ENCODE results near the gene EMILIN3. TPM values are rescaled to one million over a fixed set of nuclear protein-coding genes. Genes with fewer than 3 reads are reported as not detected.

The EMILIN3 gene
- total RNA-seq, 2 donors from 2014 or later: 0.47 TPM; not detected in 1

DNA sequence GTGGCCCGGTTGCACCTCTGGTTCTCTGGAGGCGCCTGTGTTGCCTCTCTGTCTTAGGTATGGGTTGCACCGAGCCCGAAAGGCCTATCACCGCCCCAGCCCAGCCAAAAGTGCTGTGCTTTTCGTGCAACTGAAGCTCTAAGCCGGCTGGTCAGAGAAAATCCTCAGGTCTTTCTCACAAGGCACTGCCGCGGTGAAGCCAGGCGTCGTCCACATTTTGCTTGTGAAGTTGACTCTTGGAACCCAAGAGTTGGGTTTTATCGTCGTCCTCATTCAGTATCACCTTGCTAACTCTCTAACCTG is 726 bp upstream of the EMILIN3 start:
- intact Hi-C loops (cut with DNase I, micrococcal nuclease): no loop called here
- ATAC-seq (no peak), DNase-seq (no peak)

- intact Hi-C loops (cut with DNase I, micrococcal nuclease): no loop called here
- ATAC-seq: no peak
- DNase-seq: no peak
Observed at GRCh38 chr20:41365777-41366545, 657 bp downstream of the EMILIN3 start.

DNA sequence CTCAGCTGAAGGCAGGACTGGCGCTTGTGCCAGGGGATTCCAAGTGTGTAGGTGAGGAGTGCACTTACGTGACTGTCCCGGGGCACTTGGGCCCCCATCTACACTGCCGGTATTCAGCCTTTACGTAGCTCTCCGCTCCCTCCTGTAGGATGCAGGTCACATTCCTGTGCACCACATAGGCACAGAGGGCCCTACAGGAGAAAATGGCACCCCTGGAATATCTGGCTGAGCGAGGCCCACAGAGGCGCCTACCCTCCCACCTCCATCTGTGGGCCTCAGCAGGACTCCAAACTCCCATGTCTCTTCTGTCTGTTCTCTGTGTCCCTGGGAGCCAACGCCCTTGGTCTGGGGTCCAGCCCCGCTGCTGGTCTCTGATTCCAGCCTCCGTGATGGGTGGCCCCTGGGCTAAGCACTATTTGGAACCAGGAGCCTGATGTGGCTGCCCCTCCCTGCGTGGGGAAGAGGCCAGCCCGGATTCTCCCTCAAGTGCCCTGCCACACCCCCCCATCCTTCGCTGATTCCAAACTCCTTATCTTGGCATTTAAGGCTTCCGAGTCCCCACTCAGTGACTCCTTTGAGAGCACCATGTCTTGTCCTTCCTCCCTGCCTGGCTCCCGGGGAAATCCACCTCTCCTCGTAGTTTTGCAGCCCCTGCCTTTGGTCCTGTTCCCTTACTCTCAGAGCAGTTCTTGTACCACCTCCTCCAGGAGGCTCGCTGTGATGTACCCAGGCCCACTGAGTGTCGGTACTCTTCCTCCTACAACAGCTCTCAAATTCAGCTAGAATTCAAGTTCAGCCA is 1.5 kb downstream of the EMILIN3 start:
- intact Hi-C loops (cut with DNase I, micrococcal nuclease): no loop called here

GRCh38 chr20:41364236-41364855 is 2.3 kb downstream of the EMILIN3 start:
- ATAC-seq (no peak), DNase-seq (no peak)
- intact Hi-C loops (cut with DNase I, micrococcal nuclease): no loop called here

More for the DNA sequence above, 1.5 kb downstream of the EMILIN3 start:
- DNase-seq: no peak
- ATAC-seq: no peak

DNA sequence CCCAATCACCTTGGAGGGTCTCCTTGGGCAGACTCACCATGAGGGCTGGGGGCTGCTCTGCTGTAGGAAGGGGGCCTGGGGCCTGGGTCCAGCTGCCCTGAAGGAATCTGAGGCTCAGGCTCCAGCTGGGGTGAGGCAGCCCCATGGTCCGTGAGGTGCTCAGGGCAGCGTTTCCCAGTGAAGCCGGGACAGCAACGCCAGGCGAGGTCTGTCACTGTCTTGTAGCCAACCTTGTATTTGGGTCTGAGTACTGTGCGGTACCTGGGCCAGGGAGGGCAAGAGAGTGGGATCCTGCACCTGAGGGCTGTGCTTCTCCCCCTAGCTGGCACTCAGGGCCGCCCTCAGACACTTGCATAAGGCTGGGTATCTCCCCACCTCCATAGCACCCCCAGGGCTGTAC is 3.0 kb downstream of the EMILIN3 start:
- ATAC-seq (no peak), DNase-seq (no peak)
- intact Hi-C loops (cut with DNase I, micrococcal nuclease): no loop called here

- intact Hi-C loops (cut with DNase I, micrococcal nuclease): no loop called here
- ATAC-seq (no peak), DNase-seq (no peak)
Observed at GRCh38 chr20:41362748-41363140, 3.9 kb downstream of the EMILIN3 start.

- DNase-seq (no peak), ATAC-seq (peak; percentile 15)
- intact Hi-C loops (cut with DNase I, micrococcal nuclease): no loop called here
Observed at GRCh38 chr20:41361757-41362747, 4.6 kb downstream of the EMILIN3 start.

- DNase-seq: no peak
- intact Hi-C loops (cut with DNase I, micrococcal nuclease): no loop called here
- ATAC-seq: peak; percentile 17
Observed at GRCh38 chr20:41360831-41361756, 5.5 kb downstream of the EMILIN3 start.

GRCh38 chr20:41359541-41360011 is 7.0 kb downstream of the EMILIN3 start:
- DNase-seq (no peak), ATAC-seq (no peak)
- intact Hi-C loops (cut with DNase I, micrococcal nuclease): no loop called here

GRCh38 chr20:41358717-41359116 is 7.9 kb downstream of the EMILIN3 start:
- peak; percentile 40 for ATAC-seq
- intact Hi-C loops (cut with DNase I, micrococcal nuclease): no loop called here
- no peak for DNase-seq

DNA sequence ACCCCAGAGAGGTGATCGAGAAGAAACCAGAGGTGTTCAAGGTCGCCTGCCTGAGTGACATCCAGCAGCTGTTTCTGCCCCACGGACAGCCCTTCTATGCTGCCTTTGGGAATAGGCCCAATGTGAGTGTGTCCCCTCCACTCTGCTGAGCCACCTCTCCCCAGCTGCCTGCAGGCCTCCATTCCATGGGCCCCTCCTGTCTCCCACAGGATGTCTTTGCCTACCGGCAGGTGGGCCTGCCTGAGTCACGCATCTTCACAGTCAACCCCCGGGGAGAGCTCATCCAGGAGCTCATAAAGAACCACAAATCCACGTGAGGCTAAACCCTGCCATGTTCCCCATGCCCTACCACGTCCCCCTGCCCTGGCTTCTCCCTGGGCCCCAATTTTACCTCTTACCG is 8.4 kb downstream of the EMILIN3 start:
- DNase-seq (no peak), ATAC-seq (no peak)
- intact Hi-C loops (cut with DNase I, micrococcal nuclease): no loop called here

GRCh38 chr20:41357424-41358163 is 9.0 kb downstream of the EMILIN3 start:
- intact Hi-C loops (cut with DNase I, micrococcal nuclease): no loop called here
- DNase-seq (no peak), ATAC-seq (no peak)

DNA sequence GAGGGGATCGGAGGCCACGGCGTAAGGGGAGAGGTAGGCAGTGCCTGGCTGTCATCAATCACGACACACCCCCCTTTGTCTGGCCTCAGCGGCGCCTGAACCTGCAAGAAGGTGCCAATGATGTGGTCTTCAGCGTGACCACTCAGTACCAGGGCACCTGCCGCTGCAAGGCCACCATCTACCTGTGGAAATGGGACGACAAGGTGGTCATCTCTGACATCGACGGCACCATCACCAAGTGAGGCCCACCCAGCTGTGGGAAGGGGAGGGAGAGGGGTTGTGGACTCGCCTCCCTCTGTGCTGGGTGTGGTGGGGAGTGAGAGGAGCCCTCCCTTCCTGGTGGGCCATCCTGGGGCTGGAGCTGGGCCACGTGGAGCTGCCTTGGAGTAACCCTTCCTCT is 9.7 kb downstream of the EMILIN3 start:
- DNase-seq (no peak), ATAC-seq (no peak)
- intact Hi-C loops (cut with DNase I, micrococcal nuclease): no loop called here

- ATAC-seq (no peak), DNase-seq (no peak)
- intact Hi-C loops (cut with DNase I, micrococcal nuclease): no loop called here
Observed at GRCh38 chr20:41355598-41356203, 10.9 kb downstream of the EMILIN3 start.

- intact Hi-C loops (cut with DNase I, micrococcal nuclease): no loop called here
Observed at GRCh38 chr20:41355192-41355591, 11.4 kb downstream of the EMILIN3 start.

GRCh38 chr20:41353530-41353929 is 13.1 kb downstream of the EMILIN3 start:
- no peak for ATAC-seq
- no peak for DNase-seq

More at GRCh38 chr20:41355192-41355591, 11.4 kb downstream of the EMILIN3 start:
- DNase-seq (no peak), ATAC-seq (no peak)

DNA sequence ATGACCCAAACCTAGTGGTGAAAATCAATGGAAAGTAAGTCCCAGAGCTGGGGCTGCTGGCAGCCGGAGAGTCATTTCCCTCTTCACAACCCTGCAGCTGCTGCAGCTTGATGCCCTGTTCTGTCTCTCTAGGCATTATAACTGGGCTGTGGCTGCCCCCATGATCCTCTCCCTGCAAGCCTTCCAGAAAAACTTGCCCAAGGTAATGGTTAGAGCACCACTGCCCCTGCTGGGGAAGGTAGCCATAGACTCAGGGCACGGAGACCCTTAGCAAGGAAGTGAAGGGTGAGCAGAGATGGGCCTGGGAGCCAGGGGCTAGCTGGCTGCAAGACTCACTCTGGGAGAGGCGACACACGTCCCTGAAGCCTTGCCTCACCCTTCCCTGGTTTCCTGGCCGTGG is 14.0 kb downstream of the EMILIN3 start:
- DNase-seq: no peak
- no peak for ATAC-seq
- intact Hi-C loops (cut with DNase I, micrococcal nuclease): no loop called here

More at GRCh38 chr20:41353530-41353929, 13.1 kb downstream of the EMILIN3 start:
- intact Hi-C loops (cut with DNase I, micrococcal nuclease): no loop called here
